Coronary artery (tissue), 2 donors: ENCODE results near the gene HELZ.

ENCODE experiments used
- DNase-seq: peaks from one replicate; pipeline ENCODE4 v3.0.0-alpha.2; 2017; ENCODE audit warnings: low spot score
- H3K27ac ChIP-seq, 2 donors: fragments of 200-600 bp; sonication (generic); one replicate each; pipeline ENCODE4 v1.5.1; 2016 to 2019
- H3K4me3 ChIP-seq: fragments of 200-600 bp; sonication (generic); 2 replicates; pipeline ENCODE4 v1.5.1; 2016; ENCODE audit warnings: mild to moderate bottlenecking, moderate library complexity
- CTCF ChIP-seq: fragments of 200-600 bp; sonication (generic); IDR thresholded peaks from one replicate; pipeline ENCODE4 v1.5.1; 2019; ENCODE audit warnings: antibody characterized with exemption

Gene HELZ

GRCh38 chr17:67216578-67217320, 28.2 kb downstream of the HELZ start:
- H3K27ac ChIP-seq: no peak overlapping the region
- no peak overlapping the region for H3K4me3 ChIP-seq
- DNase-seq: no peak
- no peak for TF ChIP-seq CTCF

GRCh38 chr17:67215991-67216421, 29.0 kb downstream of the HELZ start:
- DNase-seq: no peak
- Histone ChIP-seq H3K27ac (no peak overlapping the region), H3K4me3 (no peak overlapping the region)
- TF ChIP-seq CTCF: no peak

- H3K4me3 ChIP-seq: no peak overlapping the region
- DNase-seq: no peak
- H3K27ac ChIP-seq: no peak overlapping the region
- no peak for TF ChIP-seq CTCF
Measured at GRCh38 chr17:67212714-67213417, 32.1 kb downstream of the HELZ start.

GRCh38 chr17:67212231-67212630, 32.8 kb downstream of the HELZ start:
- Histone ChIP-seq H3K27ac (no peak overlapping the region), H3K4me3 (no peak overlapping the region)
- DNase-seq: no peak
- TF ChIP-seq CTCF: no peak

GRCh38 chr17:67211742-67212141, 33.3 kb downstream of the HELZ start:
- H3K27ac ChIP-seq: no peak overlapping the region
- TF ChIP-seq CTCF: no peak
- H3K4me3 ChIP-seq: no peak overlapping the region
- no peak for DNase-seq

- H3K27ac ChIP-seq: no peak overlapping the region
- no peak for DNase-seq
- no peak for TF ChIP-seq CTCF
- no peak overlapping the region for H3K4me3 ChIP-seq
Measured at GRCh38 chr17:67210915-67211314, 34.1 kb downstream of the HELZ start.

- H3K4me3 ChIP-seq: no peak overlapping the region
- no peak for DNase-seq
- TF ChIP-seq CTCF: no peak
- no peak overlapping the region for H3K27ac ChIP-seq
Measured at GRCh38 chr17:67208232-67208631, 36.8 kb downstream of the HELZ start.
